K562 (cell line): ENCODE data around the gene EFNA1. TPM values are rescaled to one million over a fixed set of nuclear protein-coding genes. Genes with fewer than 3 reads are reported as not detected.

ENCODE experiments used
- ATAC-seq: fragments of 200-7000 bp; cut with Tn5 transposase; 3 replicates; pipeline ENCODE4 v1.9.1; 2020; ENCODE audit warnings: moderate library complexity
- BruUV-seq: library from RNA; stranded (reverse); fragments of 400-500 nt; replicated peaks from 2 replicates; lab custom pipeline; 2021; lab: Mats Ljungman, UMichigan
- CTCF ChIA-PET: fragments of 300-600 bp; formaldehyde crosslinking; extraction: SDS; loops from one replicate; lab custom pipeline; 2021; ENCODE audit warnings: low intra/inter-chr PET ratio; lab: Yijun Ruan, JAX
- POLR2A ChIA-PET: fragments of 300-600, 350-650 bp; sonication (Branson Sonifier 250); formaldehyde crosslinking; extraction: SDS; loops from one replicate; lab custom pipeline; 2021; ENCODE audit warnings: antibody characterized with exemption, inconsistent platforms; lab: Yijun Ruan, JAX
- DNase-seq, 4 experiments: peaks; one replicate each; pipeline versions ENCODE4 v3.0.0 to v3.0.0-alpha.2; 2011 to 2018; ENCODE audit warnings: low spot score in 3 of 4, mixed read lengths in 3 of 4; ENCODE audit errors: extremely low read depth in 1 of 4
- FAIRE-seq: peaks from 2 replicates; lab custom pipeline; 2011; peaks lifted over from hg19 to GRCh38; lab: Jason Lieb, UNC
- H2AFZ ChIP-seq: 2 replicates; pipeline ENCODE4 v1.6.0; 2011; ENCODE audit warnings: low read depth, low read length, control low read depth, inconsistent platforms
- H3K27ac ChIP-seq: fragments of 200-600 bp; 3 replicates; pipeline ENCODE4 v1.8.0; 2011; ENCODE audit warnings: low read depth, mild to moderate bottlenecking, control low read depth, inconsistent platforms, low read length, moderate library complexity, mixed read lengths; ENCODE audit errors: extremely low read depth
- H3K27me3 ChIP-seq, 2 experiments: fragments of 300-600 bp in 1 of 2; 2 replicates in 1 of 2; 3 replicates in 1 of 2; pipeline versions ENCODE4 v1.6.0 to v1.8.0; 2011; ENCODE audit warnings: inconsistent platforms in 2 of 2, low read length in 2 of 2, mild to moderate bottlenecking in 1 of 2, mixed read lengths in 1 of 2, moderate library complexity in 1 of 2; ENCODE audit not compliant: control insufficient read depth in 2 of 2, insufficient read depth in 2 of 2
- H3K36me3 ChIP-seq: fragments of 300-600 bp; 3 replicates; pipeline ENCODE4 v1.8.0; 2011; ENCODE audit warnings: mild to moderate bottlenecking, low read length, inconsistent platforms; ENCODE audit not compliant: control insufficient read depth, insufficient read depth
- H3K4me1 ChIP-seq, 2 experiments: fragments of 200-600 bp in 1 of 2; replicated peaks in 1 of 2; 2 replicates in 1 of 2; 3 replicates in 1 of 2; pipeline versions ENCODE4 v1.5.1 to v1.8.0; 2011; ENCODE audit warnings: inconsistent platforms in 2 of 2, low read length in 2 of 2, mild to moderate bottlenecking in 1 of 2, mixed read lengths in 1 of 2, moderate library complexity in 1 of 2; ENCODE audit not compliant: control insufficient read depth in 2 of 2, insufficient read depth in 2 of 2
- H3K4me2 ChIP-seq: 2 replicates; pipeline ENCODE4 v1.6.1; 2011; ENCODE audit warnings: low read length, control low read depth, inconsistent platforms, mixed read lengths; ENCODE audit not compliant: insufficient read depth
- H3K4me3 ChIP-seq: fragments of 200-600 bp; sonication (generic), shearing (Covaris generic); 2 replicates; pipeline ENCODE4 v1.5.1; 2016; ENCODE audit warnings: control low read depth, inconsistent platforms
- H3K79me2 ChIP-seq: fragments of 200-600 bp; 3 replicates; pipeline ENCODE4 v1.8.0; 2011; ENCODE audit warnings: low read length, inconsistent platforms; ENCODE audit not compliant: control insufficient read depth, insufficient read depth
- H3K9ac ChIP-seq, 2 experiments: 2 replicates each; pipeline versions ENCODE4 v1.6.0 to v1.6.1; 2011; ENCODE audit warnings: low read depth in 2 of 2, low read length in 2 of 2, control low read depth in 1 of 2, inconsistent platforms in 1 of 2, mild to moderate bottlenecking in 1 of 2, mixed read lengths in 1 of 2; ENCODE audit not compliant: insufficient read depth in 1 of 2
- H3K9me1 ChIP-seq: one replicate; pipeline ENCODE4 v1.6.0; 2011; ENCODE audit warnings: inconsistent platforms, mild to moderate bottlenecking, low read length, moderate library complexity; ENCODE audit not compliant: control insufficient read depth, insufficient read depth
- H3K9me3 ChIP-seq: replicated peaks from 2 replicates; pipeline ENCODE4 v1.5.1; 2011; ENCODE audit warnings: low read depth, low read length, inconsistent platforms; ENCODE audit not compliant: control insufficient read depth, insufficient read depth
- H4K20me1 ChIP-seq: replicated peaks from 2 replicates; pipeline ENCODE4 v1.6.1; 2011; ENCODE audit warnings: low read length, inconsistent platforms, mixed read lengths; ENCODE audit not compliant: control insufficient read depth, insufficient read depth
- CBX3 ChIP-seq, 2 experiments: IDR thresholded peaks; 1 replicate in 1 of 2; 2 replicates in 1 of 2; pipeline ENCODE4 v1.6.1; 2012; ENCODE audit warnings: inconsistent platforms in 2 of 2, low read length in 2 of 2, borderline replicate concordance in 1 of 2, control low read depth in 1 of 2
- PML ChIP-seq: IDR thresholded peaks from 2 replicates; pipeline ENCODE4 v1.6.1; 2012; ENCODE audit warnings: low read length, inconsistent platforms
- TRIM24 ChIP-seq, 2 experiments: fragments of 450-650 bp; IDR thresholded peaks; 2 replicates each; pipeline ENCODE4 v1.6.1; 2016
- ZFP36 ChIP-seq: fragments of 150-350 bp; IDR thresholded peaks from 2 replicates; pipeline ENCODE4 v1.6.1; 2018; ENCODE audit warnings: low read length, low read depth; ENCODE audit not compliant: partially characterized antibody
- ZNF766 ChIP-seq: fragments of 200-800 bp; sonication (Bioruptor generic); conservative IDR thresholded peaks from 2 replicates; pipeline ENCODE4 v1.6.1; 2016; ENCODE audit warnings: missing genetic modification characterization, missing compliant biosample characterization
- WGBS: fragments of 100-300 bp; shearing (Covaris generic); methylation state at CpG from one replicate; pipeline ENCODE4 v1.1.6; 2016; ENCODE audit warnings: low coverage, mixed read lengths; ENCODE audit not compliant: insufficient coverage; ENCODE audit errors: missing lambda C conversion rate; 5-methylcytosine and 5-hydroxymethylcytosine counted together
- in situ Hi-C: fragments of 300-500 bp; cut with MboI; formaldehyde crosslinking; loops from 4 replicates; pipeline ENCODE4 v1.15.0; 2018; ENCODE audit warnings: inconsistent platforms, mixed read lengths
- intact Hi-C: fragments of 100-400 bp; cut with micrococcal nuclease; formaldehyde crosslinking; loops from 2 replicates; pipeline ENCODE4 v1.14.2; 2022
- polyA plus RNA-seq, 8 experiments: library from polyadenylated mRNA; depleted of rRNA in 4 of 8; stranded (reverse) in 5 of 8; unstranded in 3 of 8; fragments of >200 nt; fragmentation: Nextera tagmentation in 2 of 8; fragmentation: Illumina TruSeq in 1 of 8; extraction: Ambion mirVana in 2 of 8; extraction: Trizol in 1 of 8; gene quantifications; 2 replicates each; pipeline versions ENCODE4 v1.2.1 to v1.2.3, GENCODE V29; 2011 to 2014; ENCODE audit warnings: inconsistent platforms in 1 of 8, missing spikeins in 1 of 8
- total RNA-seq, 7 experiments: library from RNA; depleted of rRNA in 6 of 7; stranded (reverse); fragments of >200 nt in 6 of 7; fragmentation: Illumina TruSeq in 2 of 7; extraction: Trizol in 2 of 7; gene quantifications; 2 replicates each; pipeline versions ENCODE4 v1.2.1 to v1.2.3, GENCODE V29; 2011 to 2021; ENCODE audit warnings: low replicate concordance in 1 of 7
- TF ChIP-seq, protein P1 (sequence below): sonication (generic); formaldehyde crosslinking; IDR thresholded peaks from 2 replicates; pipeline ENCODE4 v1.8.1; 2023; ENCODE audit warnings: mild to moderate bottlenecking, missing genetic modification reagents

EFNA1 gene
- total and polyA plus RNA-seq, 9 of the 15 experiments (the other 6 are each of a cell fraction or from before 2014, with no cell fraction given): 2.1 to 9.3 (median 3.0) TPM

DNA sequence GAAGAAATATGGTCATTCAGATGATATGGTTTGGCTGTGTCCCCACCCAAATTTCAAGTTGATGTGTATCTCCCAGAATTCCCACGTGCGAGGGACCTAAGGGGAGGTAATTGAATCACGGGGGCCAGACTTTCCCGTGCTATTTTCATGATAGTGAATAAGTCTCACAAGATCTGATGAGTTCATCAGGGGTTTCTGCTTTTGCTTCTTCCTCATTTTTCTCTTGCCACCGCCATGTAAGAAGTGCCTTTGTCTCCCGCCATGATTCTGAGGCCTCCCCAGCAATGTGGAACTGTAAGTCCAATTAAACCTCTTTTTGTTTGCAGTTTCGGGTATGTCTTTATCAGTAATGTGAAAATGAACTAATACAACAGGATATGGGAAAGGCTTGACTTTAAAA lies 14.1 kb downstream of the EFNA1 start:
- Histone ChIP-seq H3K36me3 (peaks cover 21% of the 10 kb centered on the region), H4K20me1 (no peaks in the 10 kb centered on the region), H3K9ac (no peak overlapping the region), H3K4me2 (no peak overlapping the region), H3K79me2 (peaks cover 34% of the 10 kb centered on the region), H3K4me3 (no peak overlapping the region), H3K9me3 (peaks cover 7% of the 10 kb centered on the region; the same call in 1 of the 2 replicates), H3K27me3 (no peaks in the 10 kb centered on the region), H2AFZ (peak overlapping the region; percentile 29), H3K9me1 (no peaks in the 10 kb centered on the region), H3K4me1 (peaks cover 22 to 33% of the 10 kb centered on the region in 2 experiments)
- ATAC-seq (no peak), FAIRE-seq (no peak), DNase-seq (no peak)
- CTCF ChIA-PET: no interaction called here
- in situ Hi-C loops (no loop called here), intact Hi-C loops (loop anchor here (2.0 kb wide), 1 partner anchor 47 kb away; no protein-coding TSS in a partner anchor)
- no TSS peak for BruUV-seq
- POLR2A ChIA-PET: interaction anchor here (0.9 kb wide), 1 partner anchor 26 kb away, joined by 3 read pairs; no protein-coding TSS in a partner anchor
- no peak for TF ChIP-seq PML
- TF ChIP-seq ZNF766: peak; percentile 88
- peak; percentile 83 for TF ChIP-seq ZFP36
- TF ChIP-seq, protein P1, sequence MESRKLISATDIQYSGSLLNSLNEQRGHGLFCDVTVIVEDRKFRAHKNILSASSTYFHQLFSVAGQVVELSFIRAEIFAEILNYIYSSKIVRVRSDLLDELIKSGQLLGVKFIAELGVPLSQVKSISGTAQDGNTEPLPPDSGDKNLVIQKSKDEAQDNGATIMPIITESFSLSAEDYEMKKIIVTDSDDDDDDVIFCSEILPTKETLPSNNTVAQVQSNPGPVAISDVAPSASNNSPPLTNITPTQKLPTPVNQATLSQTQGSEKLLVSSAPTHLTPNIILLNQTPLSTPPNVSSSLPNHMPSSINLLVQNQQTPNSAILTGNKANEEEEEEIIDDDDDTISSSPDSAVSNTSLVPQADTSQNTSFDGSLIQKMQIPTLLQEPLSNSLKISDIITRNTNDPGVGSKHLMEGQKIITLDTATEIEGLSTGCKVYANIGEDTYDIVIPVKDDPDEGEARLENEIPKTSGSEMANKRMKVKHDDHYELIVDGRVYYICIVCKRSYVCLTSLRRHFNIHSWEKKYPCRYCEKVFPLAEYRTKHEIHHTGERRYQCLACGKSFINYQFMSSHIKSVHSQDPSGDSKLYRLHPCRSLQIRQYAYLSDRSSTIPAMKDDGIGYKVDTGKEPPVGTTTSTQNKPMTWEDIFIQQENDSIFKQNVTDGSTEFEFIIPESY (CRISPR knock-in tag): peak; percentile 65
- peak; percentile 41 to 65; a peak in 2 of 4 replicates for TF ChIP-seq TRIM24 (IDR thresholded peaks at IDR 0.05)
- TF ChIP-seq CBX3 (IDR thresholded peaks at IDR 0.05; ENCODE audit: borderline replicate concordance in 1 of 2, low read length in 2 of 2): peak in 1 of 2 experiments; percentile 46; a peak in 1 of 3 replicates
- TF ChIP-seq, all 486 proteins: peak for 5
- no peak overlapping the region for H3K27ac ChIP-seq
- 48% methylated on average over 7 of the region's 7 CpGs for WGBS
